Neuron (in vitro differentiated cells): Measurements from ENCODE around the gene FBXW8.

Experiments used
- H2AFZ ChIP-seq: one replicate; pipeline ENCODE4 v1.6.1; 2013; ENCODE audit warnings: low read depth, mild to moderate bottlenecking, inconsistent platforms, low read length, moderate library complexity
- H3K27me3 ChIP-seq: one replicate; pipeline ENCODE4 v1.6.1; 2013; ENCODE audit warnings: low read length; ENCODE audit not compliant: insufficient read depth
- H3K36me3 ChIP-seq: one replicate; pipeline ENCODE4 v1.6.1; 2013; ENCODE audit warnings: low read length; ENCODE audit not compliant: insufficient read depth
- H3K4me1 ChIP-seq: one replicate; pipeline ENCODE4 v1.6.1; 2013; ENCODE audit warnings: low read length; ENCODE audit not compliant: insufficient read depth
- H3K4me3 ChIP-seq: 2 replicates; pipeline ENCODE4 v1.5.1; 2013; ENCODE audit warnings: mild to moderate bottlenecking, low read length, moderate library complexity
- H3K9me3 ChIP-seq: one replicate; pipeline ENCODE4 v1.6.1; 2013; ENCODE audit warnings: low read length

Gene FBXW8

DNA sequence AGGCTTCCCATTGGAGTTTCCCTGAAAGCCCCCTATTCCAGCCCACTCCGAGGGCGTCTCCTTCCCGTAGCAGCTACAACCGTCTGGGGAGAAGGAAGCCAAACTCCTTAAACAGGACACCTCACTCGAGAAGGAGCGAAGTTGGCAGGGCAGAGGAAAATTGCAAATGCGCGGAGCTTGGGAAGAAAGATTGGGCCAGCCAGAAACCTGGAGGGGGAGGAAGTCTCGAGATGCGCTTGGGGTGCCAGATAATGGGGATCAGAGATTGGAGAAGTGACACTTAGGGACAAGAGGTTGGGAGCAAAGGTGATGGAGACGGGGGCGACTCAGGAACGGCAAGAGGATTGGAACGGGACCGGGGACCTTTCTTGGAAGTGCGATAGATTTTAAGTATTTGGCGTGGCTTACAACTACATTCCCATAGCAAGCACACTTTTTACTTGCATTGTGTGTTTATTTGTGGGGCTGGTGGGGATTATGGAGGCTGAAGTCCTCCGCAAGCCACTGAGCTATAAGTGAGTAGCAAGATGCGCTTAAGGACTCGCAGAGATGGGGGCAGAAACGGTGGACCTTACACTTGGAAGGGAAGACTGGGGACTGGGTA, 30.4 kb upstream of the FBXW8 start:
- Histone ChIP-seq H3K27me3 (peaks cover 61% of the 10 kb centered on the region), H3K9me3 (no peaks in the 10 kb centered on the region), H3K36me3 (no peaks in the 10 kb centered on the region), H3K4me1 (peaks cover 46% of the 10 kb centered on the region), H3K4me3 (peak overlapping the region; percentile 50), H2AFZ (peak overlapping the region; percentile 68)

DNA sequence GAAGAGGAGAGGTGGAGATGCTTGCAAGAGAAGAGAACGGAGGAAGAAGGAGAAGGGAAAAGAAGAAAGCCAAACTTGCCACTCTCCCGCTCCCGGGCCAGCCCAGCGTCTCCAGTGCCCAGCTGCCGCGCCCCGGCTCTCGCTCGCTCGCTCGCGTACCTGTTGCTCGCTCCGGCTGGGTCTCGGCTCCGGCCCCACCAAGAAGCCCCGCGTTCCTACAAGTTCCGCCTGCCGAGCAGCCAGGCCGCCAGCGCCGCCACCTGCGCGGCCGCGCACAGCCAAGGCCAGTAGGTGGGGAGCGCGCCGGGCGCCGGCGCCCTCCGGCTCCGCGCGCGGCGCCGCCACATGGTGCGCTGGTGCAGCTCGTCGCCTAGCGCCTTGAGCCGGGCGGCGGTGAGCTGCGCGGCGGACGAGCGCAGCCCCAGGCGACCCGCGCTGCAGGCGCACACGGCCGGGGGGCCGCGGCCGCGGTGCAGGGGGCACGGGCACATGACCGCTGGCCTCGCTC, 29.9 kb upstream of the FBXW8 start:
- Histone ChIP-seq H3K4me1 (peaks cover 45% of the 10 kb centered on the region), H3K4me3 (peak overlapping the region; percentile 50), H2AFZ (peak overlapping the region; percentile 68), H3K9me3 (no peaks in the 10 kb centered on the region), H3K36me3 (no peaks in the 10 kb centered on the region), H3K27me3 (peaks cover 61% of the 10 kb centered on the region)

DNA sequence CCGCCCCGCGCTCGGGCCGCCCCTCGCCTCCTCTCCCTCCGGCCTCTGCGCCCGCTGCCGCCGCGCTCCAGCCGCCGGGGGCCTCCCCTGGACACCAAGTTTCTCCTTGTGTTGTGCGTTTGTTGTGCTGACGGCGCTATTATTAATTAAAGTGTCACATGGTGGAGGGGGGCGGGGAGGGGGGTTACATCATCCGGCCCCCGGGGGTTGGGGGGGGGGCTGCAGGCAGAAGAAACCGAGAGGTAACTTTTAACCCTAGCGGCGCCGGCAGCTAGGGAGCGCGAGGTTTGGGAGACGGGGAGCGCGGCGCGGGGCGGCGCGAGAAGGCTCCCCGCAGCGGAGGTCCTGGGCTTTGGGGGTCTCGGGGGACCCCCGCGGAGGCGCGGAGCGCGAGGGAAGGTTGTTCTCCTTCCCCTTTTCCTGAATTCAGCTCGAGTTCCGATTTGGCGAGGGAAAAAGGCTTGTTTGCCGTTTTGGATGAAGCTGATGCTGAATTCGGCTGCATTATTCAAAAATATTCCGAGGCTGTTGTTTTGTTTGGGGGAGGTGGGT, 29.3 kb upstream of the FBXW8 start, which contains the start of gene HRK:
HRK (minus strand) TSS at position 117 of the 552 bp plus-strand sequence. CDS start 134 bp downstream, outside the sequence.
- Histone ChIP-seq H3K36me3 (no peaks in the 10 kb centered on the region), H3K4me3 (peak within 1 kb of the TSS; percentile 50), H3K27me3 (peaks cover 61% of the 10 kb centered on the region), H3K9me3 (no peaks in the 10 kb centered on the region), H2AFZ (peak within 1 kb of the TSS; percentile 68), H3K4me1 (peaks cover 40% of the 10 kb centered on the region)

DNA sequence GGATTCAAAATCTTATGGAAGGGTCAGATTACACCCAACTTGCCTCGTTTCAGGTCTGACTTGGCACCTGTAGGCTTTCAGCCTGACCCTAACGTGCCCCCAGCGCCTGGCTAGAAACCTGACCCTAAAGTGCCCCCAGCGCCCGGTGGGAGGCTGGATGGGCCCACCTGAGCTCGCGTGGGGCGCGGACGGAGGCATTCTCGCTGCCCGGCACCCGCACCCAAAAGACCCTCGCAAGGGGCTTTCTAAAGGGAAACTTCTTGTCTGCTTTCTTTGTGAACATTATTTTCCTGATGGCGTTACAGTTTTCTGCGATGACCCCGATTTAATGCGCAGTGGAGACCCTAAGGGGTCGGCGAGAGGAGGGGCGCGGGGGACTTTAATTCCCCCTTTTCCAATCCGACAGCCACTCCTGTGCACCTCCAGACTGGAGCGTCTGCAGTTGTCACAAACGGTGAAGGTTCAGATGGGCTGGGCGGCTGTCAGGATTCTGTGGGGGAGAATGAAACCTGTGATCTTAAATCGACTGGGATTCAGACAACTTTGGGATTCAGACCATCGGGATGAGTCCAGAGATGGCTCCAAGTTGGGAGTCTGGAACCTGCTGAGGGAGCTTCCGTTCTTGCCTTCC, 28.8 kb upstream of the FBXW8 start:
- H3K9me3 ChIP-seq = no peaks in the 10 kb centered on the region
- H2AFZ ChIP-seq = peak overlapping the region; percentile 53
- H3K4me1 ChIP-seq = peaks cover 36% of the 10 kb centered on the region
- H3K27me3 ChIP-seq = peaks cover 61% of the 10 kb centered on the region
- peak overlapping the region; percentile 50 for H3K4me3 ChIP-seq
- no peaks in the 10 kb centered on the region for H3K36me3 ChIP-seq

DNA sequence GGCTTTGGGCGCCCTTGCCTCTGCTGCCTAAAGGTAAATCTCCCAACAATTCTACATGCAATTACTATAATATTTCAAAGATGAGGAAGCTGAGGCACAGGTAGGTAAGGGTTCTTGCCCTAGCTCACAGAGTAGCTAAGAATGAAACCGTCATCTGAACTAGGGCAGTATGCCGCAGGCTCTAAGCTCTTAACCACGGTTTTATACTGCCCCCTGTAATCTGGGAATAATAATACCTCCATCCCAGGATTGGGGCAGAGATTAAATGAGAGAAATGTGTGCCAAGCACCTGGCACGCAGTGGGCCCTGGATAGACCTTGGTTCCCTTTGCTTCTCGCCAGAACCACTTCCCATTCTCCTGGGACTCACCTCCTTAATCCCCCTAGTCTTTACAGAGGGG, 28.0 kb upstream of the FBXW8 start:
- peaks cover 54% of the 10 kb centered on the region for H3K27me3 ChIP-seq
- H3K9me3 ChIP-seq = no peaks in the 10 kb centered on the region
- H3K4me1 ChIP-seq = peaks cover 36% of the 10 kb centered on the region
- H3K4me3 ChIP-seq = no peak overlapping the region
- no peaks in the 10 kb centered on the region for H3K36me3 ChIP-seq
- H2AFZ ChIP-seq = no peak overlapping the region

DNA sequence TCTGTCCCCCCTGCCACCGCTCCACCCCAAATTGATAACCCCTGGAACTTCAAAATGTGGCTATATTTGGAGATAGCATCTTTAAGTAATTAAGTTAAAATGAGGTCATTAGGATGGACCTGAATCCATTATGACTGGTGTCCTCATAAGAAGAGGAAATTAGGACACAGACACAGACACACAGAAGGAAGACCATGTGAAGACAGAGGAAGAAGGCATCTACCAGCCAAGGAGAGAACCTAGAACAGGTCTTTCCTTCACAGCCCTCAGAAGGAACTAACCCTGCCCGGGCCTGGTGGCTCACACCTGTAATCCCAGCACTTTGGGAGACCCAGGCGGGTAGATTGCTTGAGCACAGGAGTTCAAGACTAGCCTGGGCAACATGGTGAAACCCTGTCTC, 25.9 kb upstream of the FBXW8 start:
- peaks cover 33% of the 10 kb centered on the region for H3K27me3 ChIP-seq
- peaks cover 20% of the 10 kb centered on the region for H3K4me1 ChIP-seq
- H3K36me3 ChIP-seq = no peaks in the 10 kb centered on the region
- H3K9me3 ChIP-seq = no peaks in the 10 kb centered on the region
- no peak overlapping the region for H3K4me3 ChIP-seq
- no peak overlapping the region for H2AFZ ChIP-seq

DNA sequence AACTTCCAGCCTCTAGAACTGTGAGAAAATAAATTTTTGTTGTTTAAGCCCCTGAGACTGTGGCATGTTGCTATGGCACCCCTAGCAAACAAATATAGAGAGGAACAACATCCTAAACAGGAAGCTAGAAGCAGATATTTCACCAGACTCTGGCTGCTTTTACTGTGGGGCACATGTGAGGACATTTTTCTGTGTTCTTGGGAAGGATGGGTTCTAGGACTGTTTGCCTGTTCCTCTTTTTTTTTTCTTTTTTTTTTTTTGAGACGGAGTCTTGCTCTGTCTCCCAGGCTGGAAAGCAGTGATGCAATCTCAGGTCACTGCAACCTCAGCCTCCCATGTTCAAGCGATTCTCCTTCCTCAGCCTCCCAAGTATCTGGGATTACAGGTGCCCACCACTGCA, 25.3 kb upstream of the FBXW8 start:
- peaks cover 27% of the 10 kb centered on the region for H3K27me3 ChIP-seq
- no peak overlapping the region for H3K4me3 ChIP-seq
- H3K36me3 ChIP-seq = no peaks in the 10 kb centered on the region
- no peaks in the 10 kb centered on the region for H3K9me3 ChIP-seq
- H3K4me1 ChIP-seq = peaks cover 14% of the 10 kb centered on the region
- no peak overlapping the region for H2AFZ ChIP-seq

DNA sequence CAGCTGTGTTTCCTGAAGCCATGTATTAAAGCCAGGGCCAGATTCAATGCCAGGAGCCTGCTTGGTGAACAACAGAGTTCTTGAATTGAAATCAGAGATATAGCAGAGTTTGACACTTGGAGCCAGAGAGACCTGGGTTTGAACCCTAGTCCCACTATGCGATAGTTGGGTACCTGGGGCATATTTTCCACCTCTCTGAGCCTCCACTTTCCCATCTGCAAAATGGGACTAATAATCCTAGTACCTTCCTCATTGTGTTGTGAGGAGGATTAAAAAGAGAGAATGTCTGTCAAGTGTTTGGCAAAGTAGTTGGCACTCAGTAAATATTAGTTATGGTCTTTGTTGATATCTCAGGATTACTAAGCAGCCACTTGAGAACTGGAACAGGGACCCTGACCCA, 23.5 kb upstream of the FBXW8 start:
- Histone ChIP-seq H2AFZ (no peak overlapping the region), H3K36me3 (no peaks in the 10 kb centered on the region)

DNA sequence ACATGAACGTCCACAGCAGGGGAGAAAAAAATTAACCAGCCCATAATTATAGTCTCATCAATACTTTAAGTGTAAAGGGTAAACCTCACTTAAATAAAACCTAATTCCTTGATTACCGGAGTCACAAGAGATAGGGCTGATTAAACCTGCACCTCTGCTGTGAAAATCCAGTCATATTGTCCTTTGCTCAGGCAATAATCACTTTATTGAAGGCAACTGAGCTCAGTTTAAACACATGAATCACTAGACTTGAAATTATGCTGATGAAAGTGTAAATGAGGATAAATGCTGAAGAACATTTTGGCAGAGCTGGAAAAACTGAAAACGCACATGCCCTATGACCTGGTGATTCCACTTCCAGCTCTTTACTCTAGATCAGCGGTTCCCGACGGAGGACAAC, 22.9 kb upstream of the FBXW8 start:
- Histone ChIP-seq H3K36me3 (no peaks in the 10 kb centered on the region), H3K4me3 (no peak overlapping the region), H3K27me3 (peaks cover 11% of the 10 kb centered on the region), H3K9me3 (no peaks in the 10 kb centered on the region), H2AFZ (no peak overlapping the region), H3K4me1 (peaks cover 9% of the 10 kb centered on the region)

More for the DNA sequence above, 23.5 kb upstream of the FBXW8 start:
- no peaks in the 10 kb centered on the region for H3K9me3 ChIP-seq
- H3K4me1 ChIP-seq = peaks cover 9% of the 10 kb centered on the region
- H3K4me3 ChIP-seq = no peak overlapping the region
- peaks cover 17% of the 10 kb centered on the region for H3K27me3 ChIP-seq

DNA sequence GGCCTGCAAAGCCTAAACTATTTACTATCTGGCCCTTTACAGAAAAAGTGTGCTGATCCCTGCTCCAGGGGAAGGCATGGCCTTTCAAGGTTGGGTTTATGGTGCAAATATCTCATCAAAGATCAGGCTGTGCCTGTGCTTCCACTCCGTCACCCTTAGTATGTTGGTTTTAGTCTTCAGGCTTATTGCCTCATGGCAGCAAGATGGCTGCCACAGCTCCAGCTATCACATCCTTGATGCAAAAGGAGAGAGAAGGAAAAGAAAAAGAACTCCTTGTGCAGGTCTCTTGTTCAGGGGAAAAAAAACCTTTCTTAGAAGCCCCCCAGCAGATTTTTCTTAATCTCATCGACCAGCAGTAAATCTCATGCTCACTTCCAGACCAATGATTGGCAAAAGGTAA, 20.4 kb upstream of the FBXW8 start:
- Histone ChIP-seq H2AFZ (no peak overlapping the region), H3K36me3 (no peaks in the 10 kb centered on the region), H3K4me3 (no peak overlapping the region), H3K4me1 (peaks cover 9% of the 10 kb centered on the region), H3K27me3 (no peaks in the 10 kb centered on the region), H3K9me3 (no peaks in the 10 kb centered on the region)

DNA sequence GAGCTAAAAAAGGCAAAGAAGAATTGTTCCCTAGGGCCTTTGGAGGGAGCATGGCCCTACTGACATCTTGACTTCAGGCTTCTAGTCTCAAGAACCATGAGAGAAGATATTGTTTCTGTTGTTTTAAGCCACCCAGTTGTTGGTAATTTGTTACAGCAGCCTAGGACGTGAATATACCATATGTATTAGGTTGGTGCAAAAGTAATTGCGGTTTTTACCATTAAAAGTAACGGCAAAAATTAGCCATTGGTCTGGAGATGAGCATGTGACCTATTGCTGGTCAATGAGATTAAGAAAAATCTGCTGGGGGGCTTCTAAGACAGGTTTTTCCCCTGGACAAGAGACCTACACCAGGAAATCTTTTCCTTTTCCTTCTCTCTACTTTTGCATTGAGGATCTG, 19.7 kb upstream of the FBXW8 start:
- no peak overlapping the region for H2AFZ ChIP-seq
- H3K4me3 ChIP-seq = no peak overlapping the region
- no peaks in the 10 kb centered on the region for H3K27me3 ChIP-seq
- peaks cover 9% of the 10 kb centered on the region for H3K4me1 ChIP-seq
- no peaks in the 10 kb centered on the region for H3K36me3 ChIP-seq
- no peaks in the 10 kb centered on the region for H3K9me3 ChIP-seq

DNA sequence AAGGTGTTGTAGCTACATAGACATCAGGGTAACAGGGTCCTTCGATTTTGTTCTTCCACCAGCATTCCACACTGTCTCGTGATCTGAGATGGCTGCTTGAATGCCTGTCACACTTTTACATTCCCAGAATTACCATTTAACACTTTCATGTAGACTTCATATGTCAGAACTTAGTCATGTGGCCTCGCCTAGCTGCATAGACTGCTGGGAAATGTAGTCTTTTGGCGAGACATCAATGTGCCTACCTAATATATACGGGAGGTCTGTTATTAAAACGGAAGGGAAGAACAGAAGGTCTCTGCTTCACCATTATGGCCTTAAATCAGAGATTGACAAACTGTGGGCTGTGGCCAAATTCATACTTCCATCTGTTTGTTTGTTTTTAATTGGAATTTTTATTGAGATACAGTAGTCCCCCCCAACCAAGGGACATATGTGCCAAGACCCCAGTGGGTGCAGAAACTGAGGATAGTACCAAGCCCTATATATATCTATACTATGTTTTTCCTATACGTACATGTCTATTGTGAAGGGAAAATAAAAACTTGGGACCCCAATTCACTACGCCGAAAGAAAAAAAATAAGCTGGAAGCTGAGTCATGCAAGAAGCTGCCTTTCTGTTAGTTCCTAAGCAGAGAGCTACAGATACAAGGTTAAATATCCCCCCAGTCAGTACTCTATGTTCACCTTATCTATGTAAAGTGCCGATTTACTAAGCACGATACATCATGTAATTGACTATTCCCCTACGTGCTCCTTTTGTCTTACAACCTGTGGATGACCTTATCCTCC, 18.2 kb upstream of the FBXW8 start:
- Histone ChIP-seq H3K4me1 (peaks cover 9% of the 10 kb centered on the region), H2AFZ (no peak overlapping the region), H3K9me3 (no peaks in the 10 kb centered on the region), H3K4me3 (no peak overlapping the region), H3K27me3 (no peaks in the 10 kb centered on the region), H3K36me3 (no peaks in the 10 kb centered on the region)

DNA sequence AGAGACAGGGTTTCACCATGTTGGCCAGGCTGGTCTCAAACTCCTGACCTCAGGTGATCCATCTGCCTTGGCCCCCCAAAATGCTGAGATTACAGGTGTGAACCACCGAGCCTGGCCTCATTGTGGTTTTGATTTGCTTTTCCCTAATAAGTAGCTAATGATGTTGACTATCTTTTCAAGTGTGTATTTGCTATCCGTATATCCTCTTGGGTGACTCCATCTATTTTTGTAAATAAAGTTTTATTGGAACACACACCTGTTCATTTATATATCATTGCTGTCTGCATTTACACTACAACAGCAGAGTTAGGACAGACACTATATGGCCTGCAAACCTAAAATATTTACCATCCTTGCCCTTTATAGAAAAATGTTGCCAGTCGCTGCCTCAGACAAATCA, 15.8 kb upstream of the FBXW8 start:
- Histone ChIP-seq H3K4me3 (no peak overlapping the region), H3K36me3 (no peaks in the 10 kb centered on the region)

More for the DNA sequence above, 15.8 kb upstream of the FBXW8 start:
- no peaks in the 10 kb centered on the region for H3K27me3 ChIP-seq
- no peaks in the 10 kb centered on the region for H3K9me3 ChIP-seq
- H2AFZ ChIP-seq = no peak overlapping the region
- H3K4me1 ChIP-seq = peaks cover 9% of the 10 kb centered on the region
